ENCODE data around the gene TMED1. TPM values are rescaled to one million over a fixed set of nuclear protein-coding genes. Genes with fewer than 3 reads are reported as not detected.

TMED1 gene
- total and polyA plus RNA-seq, 2 experiments from 2014 or later = 29.7 to 37.2 TPM

- Histone ChIP-seq H3K4me2 (no peak overlapping the region), H3F3A (replicated peaks; ENCODE audit: low read depth) (peaks cover 39% of the 10 kb centered on the region; the same call in 1 of the 2 replicates), H3K36me3 (ENCODE audit: insufficient read depth) (no peaks in the 10 kb centered on the region), H4K20me1 (replicated peaks; ENCODE audit: insufficient read depth) (peaks cover 6% of the 10 kb centered on the region; the same call in 1 of the 2 replicates), H3K27ac (ENCODE audit: low read depth) (no peak overlapping the region), H3K9me2 (ENCODE audit: insufficient read depth) (no peaks in the 10 kb centered on the region), H3K27me3 (ENCODE audit: insufficient read depth) (no peaks in the 10 kb centered on the region), H3K79me2 (replicated peaks; ENCODE audit: insufficient read depth) (peaks cover 71% of the 10 kb centered on the region), H3K4me3 (no peak overlapping the region), H3K4me1 (ENCODE audit: insufficient read depth) (peaks cover 21% of the 10 kb centered on the region), H2AFZ (no peak overlapping the region)
- peak overlapping the region; percentile 48; the same call in 1 of the 2 replicates for H3K27ac Mint-ChIP-seq
- H3K9me3 Mint-ChIP-seq = no peaks in the 10 kb centered on the region; the same call in 2 of the 3 replicates
- TF ChIP-seq STAT1 (IDR thresholded peaks at IDR 0.05; ENCODE audit: unreplicated experiment) (no peak), REST (IDR thresholded peaks at IDR 0.05; ENCODE audit: unreplicated experiment) (no peak), CREB1 (CRISPR knock-in tag; IDR thresholded peaks at IDR 0.05; ENCODE audit: low read depth) (no peak), ETS1 (IDR thresholded peaks at IDR 0.05) (no peak), JUNB (IDR thresholded peaks at IDR 0.05; ENCODE audit: unreplicated experiment) (no peak), ZNF462 (CRISPR knock-in tag; IDR thresholded peaks at IDR 0.05) (no peak), EZH2phosphoT487 (IDR thresholded peaks at IDR 0.05; ENCODE audit: unreplicated experiment) (no peak), NANOG (IDR thresholded peaks at IDR 0.05; ENCODE audit: borderline replicate concordance) (no peak), ZNF114 (CRISPR knock-in tag; IDR thresholded peaks at IDR 0.05) (no peak), ZNF331 (CRISPR knock-in tag; IDR thresholded peaks at IDR 0.05; ENCODE audit: low read depth) (no peak), EZH2 (IDR thresholded peaks at IDR 0.05; ENCODE audit: low read depth, unreplicated experiment) (no peak), CTCF (conservative IDR thresholded peaks at IDR 0.05; ENCODE audit: low read depth in 2 of 2) (no peak), POLR2AphosphoS5 (IDR thresholded peaks at IDR 0.05; ENCODE audit: low read depth) (no peak)
- H3K4me3 Mint-ChIP-seq = peak overlapping the region; percentile 41; the same call in 1 of the 3 replicates
- peaks cover 16% of the 10 kb centered on the region; the same call in 2 of the 3 replicates for H3K36me3 Mint-ChIP-seq (ENCODE audit: low read depth)
- ATAC-seq (no peak), DNase-seq (ENCODE audit: low spot score) (no peak)
- H3K4me1 Mint-ChIP-seq = peaks cover 27% of the 10 kb centered on the region
- H3K27me3 Mint-ChIP-seq (ENCODE audit: insufficient read depth, low read depth, poor library complexity) = peaks cover 24% of the 10 kb centered on the region
These were observed 38.0 kb upstream of the TMED1 start for GRCh38 chr19:10874024-10874423.
